HTR-8/SVneo (cell line): ENCODE results near the gene RPL39L.

Experiments used
- DNase-seq: peaks from one replicate; pipeline ENCODE4 v3.0.0; 2011; ENCODE audit warnings: low spot score, mixed read lengths; ENCODE audit not compliant: insufficient read length
- FAIRE-seq: peaks from 2 replicates; lab custom pipeline; 2011; peaks lifted over from hg19 to GRCh38; lab: Jason Lieb, UNC

RPL39L gene

GRCh38 chr3:187102073-187102634 lies 37.1 kb downstream of the RPL39L start:
- DNase-seq (no peak), FAIRE-seq (no peak)

GRCh38 chr3:187101184-187102072 lies 37.9 kb downstream of the RPL39L start:
- FAIRE-seq: no peak
- peak; percentile 19 for DNase-seq

GRCh38 chr3:187098923-187099512 lies 40.3 kb downstream of the RPL39L start:
- no peak for FAIRE-seq
- no peak for DNase-seq

GRCh38 chr3:187093320-187093719 lies 46.0 kb downstream of the RPL39L start:
- no peak for FAIRE-seq
- DNase-seq: no peak

- FAIRE-seq: no peak
- DNase-seq: no peak
These were observed 50.6 kb downstream of the RPL39L start for GRCh38 chr3:187088701-187089100.

- no peak for FAIRE-seq
These were observed 52.5 kb downstream of the RPL39L start for GRCh38 chr3:187086831-187087230.

GRCh38 chr3:187085933-187086332 lies 53.4 kb downstream of the RPL39L start:
- DNase-seq (no peak), FAIRE-seq (no peak)

More at GRCh38 chr3:187086831-187087230, 52.5 kb downstream of the RPL39L start:
- no peak for DNase-seq

- FAIRE-seq (no peak), DNase-seq (no peak)
These were observed 54.2 kb downstream of the RPL39L start for GRCh38 chr3:187085021-187085666.

GRCh38 chr3:187084580-187084979 lies 54.7 kb downstream of the RPL39L start:
- FAIRE-seq (no peak), DNase-seq (no peak)

- no peak for DNase-seq
- FAIRE-seq: no peak
These were observed 55.2 kb downstream of the RPL39L start for GRCh38 chr3:187084126-187084525.

GRCh38 chr3:187082758-187083375 lies 56.4 kb downstream of the RPL39L start:
- DNase-seq: no peak
- FAIRE-seq: no peak

- no peak for DNase-seq
- FAIRE-seq: no peak
These were observed 58.4 kb downstream of the RPL39L start for GRCh38 chr3:187080799-187081450.

GRCh38 chr3:187079090-187080022 lies 59.9 kb downstream of the RPL39L start:
- no peak for FAIRE-seq

GRCh38 chr3:187077537-187077936 lies 61.8 kb downstream of the RPL39L start:
- FAIRE-seq (no peak), DNase-seq (no peak)

More at GRCh38 chr3:187079090-187080022, 59.9 kb downstream of the RPL39L start:
- DNase-seq: no peak

GRCh38 chr3:187077085-187077484 lies 62.2 kb downstream of the RPL39L start:
- DNase-seq (no peak), FAIRE-seq (no peak)

- DNase-seq (no peak), FAIRE-seq (no peak)
These were observed 63.0 kb downstream of the RPL39L start for GRCh38 chr3:187076297-187076696.

GRCh38 chr3:187074846-187075245 lies 64.5 kb downstream of the RPL39L start:
- DNase-seq (no peak), FAIRE-seq (no peak)

- DNase-seq: no peak
- FAIRE-seq: no peak
These were observed 65.7 kb downstream of the RPL39L start for GRCh38 chr3:187073581-187074098.
